Fibroblast of the aortic adventitia (primary cell): ENCODE data around the gene ATP6V0B. TPM values are rescaled to one million over a fixed set of nuclear protein-coding genes. Genes with fewer than 3 reads are reported as not detected.

Source experiments
- DNase-seq: peaks from one replicate; pipeline ENCODE4 v3.0.0-alpha.2; 2010; ENCODE audit warnings: low read depth
- H3K4me3 ChIP-seq: 2 replicates; pipeline ENCODE4 v1.5.1; 2011; ENCODE audit warnings: low read depth, mild to moderate bottlenecking, control low read depth, low read length, moderate library complexity
- CTCF ChIP-seq: IDR thresholded peaks from 2 replicates; pipeline ENCODE4 v1.5.1; 2011; ENCODE audit warnings: mild to moderate bottlenecking, low read length, control low read depth, inconsistent platforms; ENCODE audit not compliant: insufficient read depth
- total RNA-seq: library from RNA; depleted of rRNA; stranded (reverse); fragments of >200 nt; gene quantifications from 2 replicates; pipeline ENCODE4 v1.2.3, GENCODE V29; 2012; ENCODE audit warnings: low replicate concordance

Gene ATP6V0B
- total RNA-seq, 1 donor: 53.1 TPM

DNA sequence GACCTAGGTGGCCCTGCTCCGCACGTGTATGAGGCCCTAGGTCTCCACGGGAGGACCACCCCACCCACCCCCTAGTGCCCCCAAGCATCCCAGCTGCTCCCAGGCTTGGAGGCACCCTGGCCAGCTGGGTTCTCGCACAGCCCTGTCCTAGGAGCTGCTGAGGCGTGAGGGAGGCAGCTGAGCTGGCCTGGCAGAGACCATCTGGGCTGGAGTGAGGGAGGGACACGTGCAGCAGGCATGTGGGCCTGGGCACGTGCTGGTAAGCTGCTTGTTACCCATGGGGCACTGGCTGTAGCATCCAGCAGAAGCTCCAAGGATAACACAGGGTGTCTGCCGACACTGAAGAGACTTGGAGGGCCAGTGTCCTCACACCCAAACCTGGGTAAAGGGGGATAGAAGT, 46.4 kb downstream of the ATP6V0B start:
- no peak for TF ChIP-seq CTCF
- no peak for DNase-seq
- no peak overlapping the region for H3K4me3 ChIP-seq

DNA sequence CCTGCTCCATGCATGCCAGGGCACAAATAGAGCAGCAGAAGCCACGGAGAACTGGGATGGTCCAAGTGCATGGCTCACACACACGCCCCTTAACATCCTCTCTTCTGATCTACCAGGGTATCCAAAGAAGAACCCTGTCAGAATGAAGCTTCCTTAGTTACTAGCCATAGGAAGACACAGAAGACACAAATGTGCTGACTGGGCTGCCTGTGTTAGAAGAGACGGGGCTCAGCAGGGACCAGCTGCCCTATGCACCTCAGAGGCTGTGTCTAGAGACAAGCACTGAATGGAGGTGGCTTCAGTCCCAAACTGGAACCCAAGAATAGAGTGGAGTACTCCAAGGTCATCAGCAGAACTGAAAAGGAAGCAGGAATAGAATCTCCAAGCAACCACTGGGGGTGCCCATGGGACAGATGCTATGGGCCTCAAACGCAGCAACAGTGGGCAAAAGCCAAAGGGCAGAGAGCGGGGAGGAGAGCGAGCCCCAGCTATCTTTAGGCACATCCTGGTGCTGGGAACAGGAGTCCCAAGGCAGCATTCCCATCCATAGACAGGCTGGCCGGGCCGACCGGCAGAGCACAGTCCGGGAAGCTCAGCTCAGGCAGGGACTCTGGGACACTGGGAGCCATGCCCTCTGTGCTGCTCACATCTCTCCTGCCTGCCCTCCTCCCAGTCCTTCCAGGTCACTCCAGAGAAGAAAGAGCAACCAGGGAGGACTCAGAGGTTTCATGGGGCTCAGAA, 47.0 kb downstream of the ATP6V0B start:
- no peak overlapping the region for H3K4me3 ChIP-seq
- no peak for TF ChIP-seq CTCF
- no peak for DNase-seq

GRCh38 chr1:44024031-44024902, 49.5 kb downstream of the ATP6V0B start:
- H3K4me3 ChIP-seq: no peak overlapping the region
- DNase-seq: no peak
- TF ChIP-seq CTCF: no peak

GRCh38 chr1:44024903-44025525, 50.3 kb downstream of the ATP6V0B start:
- TF ChIP-seq CTCF: no peak
- DNase-seq: no peak
- H3K4me3 ChIP-seq: no peak overlapping the region

GRCh38 chr1:44025816-44026215, 51.1 kb downstream of the ATP6V0B start:
- no peak for DNase-seq
- TF ChIP-seq CTCF: no peak
- H3K4me3 ChIP-seq: no peak overlapping the region

DNA sequence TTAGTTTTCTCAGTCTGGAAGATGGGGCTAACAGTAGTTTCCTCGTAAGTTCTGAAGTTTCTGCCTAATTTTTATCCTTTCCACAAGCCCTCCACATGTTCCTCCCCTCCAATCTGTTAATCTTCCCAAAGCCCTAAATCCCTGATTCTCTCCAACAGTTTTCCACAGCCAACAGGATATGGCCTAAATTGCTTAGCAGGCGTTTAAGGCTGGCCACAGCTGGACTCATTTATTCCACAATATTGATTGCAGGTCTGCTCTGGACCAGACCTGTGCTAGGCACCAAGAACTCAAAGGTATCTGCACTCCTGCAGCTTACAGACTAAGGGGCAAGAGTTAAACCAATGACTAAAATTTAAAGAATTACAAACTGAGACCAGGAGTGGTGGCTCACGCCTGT, 52.6 kb downstream of the ATP6V0B start:
- no peak for TF ChIP-seq CTCF
- DNase-seq: no peak
- H3K4me3 ChIP-seq: no peak overlapping the region

Other genes starting within 250 kb of the ATP6V0B start
- gene ARTN, start 41.2 kb upstream of the ATP6V0B start, total RNA-seq: not detected in 2 replicates
- 16.2 and 20.8 TPM in 2 replicates for gene IPO13, start 28.0 kb upstream of the ATP6V0B start, total RNA-seq
- 15.1 and 15.6 TPM in 2 replicates for gene DPH2, start 5.0 kb upstream of the ATP6V0B start, total RNA-seq
- gene B4GALT2, start 4.2 kb downstream of the ATP6V0B start, total RNA-seq: 19.7 and 99.1 TPM in 2 replicates
- gene CCDC24, start 16.6 kb downstream of the ATP6V0B start, total RNA-seq: 2.6 TPM in 2 replicates
- gene SLC6A9, start 56.5 kb downstream of the ATP6V0B start, total RNA-seq: 6.8 and 25.9 TPM in 2 replicates
- 0.27 and 1.1 TPM in 2 replicates for gene KLF17, start 143.9 kb downstream of the ATP6V0B start, total RNA-seq
- not detected in 2 replicates for gene KLF18, start 166.7 kb downstream of the ATP6V0B start, total RNA-seq
- gene DMAP1, start 238.5 kb downstream of the ATP6V0B start, total RNA-seq: 19.8 and 29.2 TPM in 2 replicates